A375 (cell line): Measurements from ENCODE around the gene GRAMD2B. TPM values are rescaled to one million over a fixed set of nuclear protein-coding genes. Genes with fewer than 3 reads are reported as not detected.

Experiments used
- total RNA-seq: library from RNA; depleted of rRNA; stranded (reverse); fragments of >200 nt; shearing (Covaris generic); gene quantifications from 2 replicates; pipeline ENCODE4 v1.2.3, GENCODE V29; 2014; rRNA removed

GRAMD2B gene, protein sequence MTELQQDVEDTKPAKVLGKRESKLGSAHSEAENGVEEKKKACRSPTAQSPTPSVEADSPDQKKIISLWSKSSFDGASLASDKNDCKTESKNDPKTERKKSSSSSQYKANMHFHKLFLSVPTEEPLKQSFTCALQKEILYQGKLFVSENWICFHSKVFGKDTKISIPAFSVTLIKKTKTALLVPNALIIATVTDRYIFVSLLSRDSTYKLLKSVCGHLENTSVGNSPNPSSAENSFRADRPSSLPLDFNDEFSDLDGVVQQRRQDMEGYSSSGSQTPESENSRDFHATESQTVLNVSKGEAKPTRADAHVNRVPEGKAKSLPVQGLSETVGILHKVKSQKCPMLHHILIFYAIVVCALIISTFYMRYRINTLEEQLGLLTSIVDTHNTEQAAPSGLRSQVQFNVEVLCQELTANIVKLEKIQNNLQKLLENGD
- total RNA-seq: 2.0 and 5.7 TPM in 2 replicates

DNA sequence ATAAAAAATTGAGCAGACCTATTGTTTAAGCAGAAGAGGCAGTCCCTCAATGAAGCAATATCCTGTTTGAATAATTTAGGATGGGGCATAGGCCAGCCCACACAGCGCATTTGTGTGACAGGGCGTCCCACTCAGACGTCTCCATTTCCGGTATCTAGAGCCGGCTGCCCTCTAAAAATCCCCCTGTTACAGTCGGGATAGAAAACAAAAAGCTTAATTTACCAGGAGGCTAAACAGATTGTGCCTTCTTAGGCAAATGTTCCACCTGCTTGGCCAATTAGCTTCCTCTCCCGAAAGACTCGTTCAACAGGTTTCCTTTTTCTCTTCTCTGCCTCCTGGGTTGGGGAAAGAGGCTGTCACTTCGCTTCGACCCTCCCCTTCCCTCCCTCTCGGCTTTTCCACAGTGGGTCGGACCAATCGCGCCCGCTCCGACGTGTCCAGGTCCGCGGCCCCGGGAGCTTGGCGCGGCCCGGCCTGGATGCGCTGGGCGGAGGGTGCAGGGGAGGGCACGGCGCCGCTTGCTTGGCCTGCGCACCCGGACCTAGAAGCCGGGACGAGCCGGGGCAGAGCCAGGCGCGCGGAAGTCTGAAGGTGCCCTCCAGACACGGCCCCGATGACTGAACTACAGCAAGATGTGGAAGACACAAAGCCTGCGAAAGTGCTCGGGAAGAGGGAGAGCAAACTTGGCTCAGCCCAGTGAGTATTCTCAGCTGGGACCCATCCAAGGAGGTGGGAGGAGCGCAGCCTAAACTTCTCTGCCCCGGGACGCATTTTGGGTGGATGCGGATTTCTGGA is at the start of gene GRAMD2B:
TSS of gene GRAMD2B (plus strand) at position 416 of the 795 bp plus-strand sequence. CDS start at position 614, 198 bp downstream.

Other genes starting within 250 kb of the GRAMD2B start
- 48.7 and 48.8 TPM in 2 replicates for gene ALDH7A1, start 171.8 kb downstream of the GRAMD2B start, total RNA-seq
- gene PHAX, start 177.5 kb downstream of the GRAMD2B start, total RNA-seq: 65.8 and 70.4 TPM in 2 replicates